Suprapubic skin (tissue), 4 donors: Measurements from ENCODE around the gene ELANE. TPM values are rescaled to one million over a fixed set of nuclear protein-coding genes. Genes with fewer than 3 reads are reported as not detected.

Experiments used
- DNase-seq, 2 donors: peaks; one replicate each; pipeline ENCODE4 v3.0.0-alpha.2; 2019; ENCODE audit warnings: low spot score in 2 of 2
- H3K27ac ChIP-seq: fragments of 200-600 bp; sonication (generic); one replicate; pipeline ENCODE4 v1.5.1; 2019
- H3K27me3 ChIP-seq: fragments of 200-600 bp; sonication (generic); one replicate; pipeline ENCODE4 v1.5.1; 2019
- H3K36me3 ChIP-seq: fragments of 200-600 bp; sonication (generic); one replicate; pipeline ENCODE4 v1.5.1; 2019
- H3K4me1 ChIP-seq: fragments of 200-600 bp; sonication (generic); one replicate; pipeline ENCODE4 v1.5.1; 2019
- H3K4me3 ChIP-seq: fragments of 200-600 bp; sonication (generic); one replicate; pipeline ENCODE4 v1.5.1; 2019; ENCODE audit warnings: mild to moderate bottlenecking
- H3K9me3 ChIP-seq: fragments of 200-600 bp; sonication (generic); one replicate; pipeline ENCODE4 v1.5.1; 2019
- CTCF ChIP-seq, 2 donors: fragments of 200-600 bp in 1 of 2; fragments of 450-650 bp in 1 of 2; sonication (generic) in 1 of 2; IDR thresholded peaks; one replicate each; pipeline ENCODE4 v1.5.1; 2016 to 2019; ENCODE audit warnings: antibody characterized with exemption in 2 of 2, mild to moderate bottlenecking in 1 of 2, moderate library complexity in 1 of 2
- EP300 ChIP-seq: sonication (generic); formaldehyde crosslinking; IDR thresholded peaks from one replicate; pipeline ENCODE4 v1.6.1; 2017; ENCODE audit warnings: antibody characterized with exemption
- POLR2A ChIP-seq, 2 donors: fragments of 450-650 bp; IDR thresholded peaks; one replicate each; pipeline ENCODE4 v1.6.1; 2017; ENCODE audit warnings: antibody characterized with exemption in 2 of 2, mild to moderate bottlenecking in 2 of 2, moderate library complexity in 2 of 2
- POLR2AphosphoS5 ChIP-seq, 3 donors: sonication (generic); formaldehyde crosslinking; IDR thresholded peaks; one replicate each; pipeline ENCODE4 v1.6.1; 2017; ENCODE audit warnings: antibody characterized with exemption in 3 of 3
- WGBS: methylation state at CpG from one replicate; pipeline ENCODE4 v1.1.5; 2018; 5-methylcytosine and 5-hydroxymethylcytosine counted together
- total RNA-seq, 4 donors: library from RNA; depleted of rRNA; stranded (reverse); fragments of >200 nt; gene quantifications; one replicate each; pipeline ENCODE4 v1.1.0, GENCODE V29; 2016

The ELANE gene
- total RNA-seq, 4 donors from 2014 or later, result 0.79 TPM; not detected in 3

- TF ChIP-seq POLR2A (IDR thresholded peaks at IDR 0.05) (no peak), CTCF (IDR thresholded peaks at IDR 0.05) (no peak), EP300 (no peak), POLR2AphosphoS5 (IDR thresholded peaks at IDR 0.05) (no peak)
- DNase-seq, result no peak
- WGBS, result 93% methylated on average over 42 of the region's 44 CpGs
Measured at GRCh38 chr19:807627-808422, 44.3 kb upstream of the ELANE start.

GRCh38 chr19:808423-808775 is 43.7 kb upstream of the ELANE start:
- TF ChIP-seq POLR2AphosphoS5 (IDR thresholded peaks at IDR 0.05) (no peak), EP300 (no peak), CTCF (IDR thresholded peaks at IDR 0.05) (no peak), POLR2A (IDR thresholded peaks at IDR 0.05) (no peak)
- no peaks in the 10 kb centered on the region for H3K27me3 ChIP-seq
- no peak overlapping the region for H3K4me3 ChIP-seq
- 93% methylated on average over 6 of the region's 26 CpGs for WGBS
- H3K27ac ChIP-seq, result no peak overlapping the region
- no peaks in the 10 kb centered on the region for H3K9me3 ChIP-seq
- peaks cover 1% of the 10 kb centered on the region for H3K4me1 ChIP-seq
- H3K36me3 ChIP-seq, result peaks cover 98% of the 10 kb centered on the region
- no peak for DNase-seq

More at GRCh38 chr19:807627-808422, 44.3 kb upstream of the ELANE start:
- Histone ChIP-seq H3K4me3 (no peak overlapping the region), H3K36me3 (peaks cover 94% of the 10 kb centered on the region), H3K4me1 (peaks cover 7% of the 10 kb centered on the region), H3K27me3 (no peaks in the 10 kb centered on the region), H3K27ac (no peak overlapping the region), H3K9me3 (no peaks in the 10 kb centered on the region)

GRCh38 chr19:810077-810855 is 41.8 kb upstream of the ELANE start:
- WGBS, result 87% methylated on average over 25 of the region's 30 CpGs
- Histone ChIP-seq H3K9me3 (no peaks in the 10 kb centered on the region), H3K4me1 (no peaks in the 10 kb centered on the region), H3K27ac (no peak overlapping the region), H3K36me3 (peaks cover 81% of the 10 kb centered on the region), H3K27me3 (no peaks in the 10 kb centered on the region), H3K4me3 (no peak overlapping the region)
- TF ChIP-seq CTCF (IDR thresholded peaks at IDR 0.05) (no peak), POLR2A (IDR thresholded peaks at IDR 0.05) (no peak), EP300 (no peak), POLR2AphosphoS5 (IDR thresholded peaks at IDR 0.05) (no peak)
- DNase-seq, result no peak

GRCh38 chr19:810883-811489 is 41.1 kb upstream of the ELANE start:
- WGBS, result 77% methylated on average over 20 of the region's 25 CpGs
- Histone ChIP-seq H3K27ac (no peak overlapping the region), H3K4me1 (no peaks in the 10 kb centered on the region), H3K9me3 (no peaks in the 10 kb centered on the region), H3K27me3 (no peaks in the 10 kb centered on the region), H3K36me3 (peaks cover 74% of the 10 kb centered on the region), H3K4me3 (no peak overlapping the region)
- DNase-seq, result no peak
- TF ChIP-seq POLR2A (IDR thresholded peaks at IDR 0.05), result no peak
- TF ChIP-seq EP300, result no peak
- TF ChIP-seq POLR2AphosphoS5 (IDR thresholded peaks at IDR 0.05), result no peak
- TF ChIP-seq CTCF (IDR thresholded peaks at IDR 0.05), result no peak
